Stimulated activated CD8-positive, alpha-beta memory T cell treated with anti-CD3 and anti-CD28 coated beads, Interleukin-4, amount 100 ng/mL, for 4 hours (primary cell): ENCODE measurements around the gene AP1M2.

Experiments used
- DNase-seq, 2 donors: peaks; one replicate each; pipeline ENCODE4 v3.0.0-alpha.2; 2020; ENCODE audit warnings: low read depth in 2 of 2, low spot score in 1 of 2

Gene AP1M2

GRCh38 chr19:10587022-10587838, at the start of gene AP1M2:
Gene AP1M2 (minus strand): TSS chr19:10587312. CDS start chr19:10587231, 81 bp downstream.
- no peak for DNase-seq

GRCh38 chr19:10636304-10636972, 49.3 kb upstream of the AP1M2 start:
- no peak for DNase-seq

GRCh38 chr19:10634963-10635362, 47.9 kb upstream of the AP1M2 start:
- DNase-seq: no peak

- DNase-seq: no peak
These were observed 47.3 kb upstream of the AP1M2 start for GRCh38 chr19:10634430-10634829.

- no peak for DNase-seq
These were observed 44.8 kb upstream of the AP1M2 start for GRCh38 chr19:10631874-10632273.

- DNase-seq: no peak
These were observed 38.6 kb upstream of the AP1M2 start for GRCh38 chr19:10625762-10626138.

GRCh38 chr19:10625003-10625761, 38.1 kb upstream of the AP1M2 start, which contains the start of gene SLC44A2:
Gene SLC44A2 (plus strand): TSS chr19:10625553. CDS start chr19:10625634, 81 bp downstream.
- no peak for DNase-seq

GRCh38 chr19:10624585-10624984, 37.5 kb upstream of the AP1M2 start:
- no peak for DNase-seq

GRCh38 chr19:10621966-10622365, 34.9 kb upstream of the AP1M2 start:
- no peak for DNase-seq

- no peak for DNase-seq
These were observed 33.7 kb upstream of the AP1M2 start for GRCh38 chr19:10620786-10621185.

- DNase-seq: no peak
These were observed 31.7 kb upstream of the AP1M2 start for GRCh38 chr19:10618846-10619245.

GRCh38 chr19:10617409-10618121, 30.5 kb upstream of the AP1M2 start:
- DNase-seq: no peak

GRCh38 chr19:10615429-10616023, 28.4 kb upstream of the AP1M2 start:
- DNase-seq: no peak

- DNase-seq: no peak
These were observed 25.5 kb upstream of the AP1M2 start for GRCh38 chr19:10612499-10613119.

- DNase-seq: no peak
These were observed 24.8 kb upstream of the AP1M2 start for GRCh38 chr19:10611907-10612306.

GRCh38 chr19:10604460-10604980, 17.4 kb upstream of the AP1M2 start:
- no peak for DNase-seq

- DNase-seq: no peak
These were observed 16.9 kb upstream of the AP1M2 start for GRCh38 chr19:10603873-10604459.

GRCh38 chr19:10603084-10603872, 16.2 kb upstream of the AP1M2 start:
- peak; percentile 60 to 73 for DNase-seq
